HCT116 (cell line): ENCODE measurements around the gene NCAPG2. TPM values are rescaled to one million over a fixed set of nuclear protein-coding genes. Genes with fewer than 3 reads are reported as not detected.

Experiments used
- ATAC-seq: fragments of 200-7000 bp; cut with Tn5 transposase; 2 replicates; pipeline ENCODE4 v1.9.1; 2020; ENCODE audit warnings: mild to moderate bottlenecking, moderate library complexity
- BruUV-seq: library from RNA; stranded (reverse); fragments of 400-500 nt; replicated peaks from 2 replicates; lab custom pipeline; 2021; lab: Mats Ljungman, UMichigan
- CTCF ChIA-PET: fragments of 300-600 bp; sonication (Branson Sonifier 250); formaldehyde crosslinking; loops from one replicate; lab custom pipeline; 2021; ENCODE audit warnings: antibody characterized with exemption; lab: Charles Lee
- POLR2A ChIA-PET: fragments of 300-600, 350-600 bp; sonication (Branson Sonifier 250); formaldehyde crosslinking; loops from one replicate; lab custom pipeline; 2021; ENCODE audit warnings: antibody characterized with exemption; lab: Charles Lee
- RAD21 ChIA-PET, 2 experiments: fragments of 300-600 bp; sonication (Branson Sonifier 250); formaldehyde crosslinking; loops; one replicate each; lab custom pipeline; 2023; ENCODE audit warnings: low total read pairs in 2 of 2; ENCODE audit not compliant: uncharacterized antibody in 2 of 2, unreplicated experiment in 2 of 2, low non-redundant PET in 1 of 2; lab: Charles Lee
- DNase-seq: peaks from one replicate; pipeline ENCODE4 v3.0.0-alpha.2; 2010; ENCODE audit warnings: low read depth, low spot score
- H2AFZ ChIP-seq: fragments of 200-600 bp; shearing (Covaris generic), sonication (generic); 2 replicates; pipeline ENCODE4 v1.6.1; 2017; ENCODE audit warnings: low read depth, mixed run types, mixed read lengths, antibody characterized with exemption, low read length; ENCODE audit not compliant: poor library complexity, severe bottlenecking
- H3K27ac ChIP-seq: 2 replicates; pipeline ENCODE4 v1.5.1; 2012; ENCODE audit warnings: low read depth, low read length
- H3K27me3 ChIP-seq: fragments of 200-600 bp; sonication (generic); 2 replicates; pipeline ENCODE4 v1.6.1; 2016; ENCODE audit warnings: mixed run types, low read length, mixed read lengths; ENCODE audit not compliant: insufficient read depth
- H3K36me3 ChIP-seq, 2 experiments: fragments of 200-500 bp in 1 of 2; fragments of 200-600 bp in 1 of 2; sonication (Bioruptor generic) in 1 of 2; sonication (generic) in 1 of 2; 2 replicates each; pipeline versions ENCODE4 v1.5.1 to v1.6.1; 2014 to 2016; ENCODE audit warnings: low read length in 2 of 2, inconsistent platforms in 1 of 2, mixed read lengths in 1 of 2, mixed run types in 1 of 2; ENCODE audit not compliant: insufficient read depth in 2 of 2, control insufficient read depth in 1 of 2
- H3K4me1 ChIP-seq, 2 experiments: fragments of 200-600 bp in 1 of 2; sonication (generic) in 1 of 2; 2 replicates each; pipeline versions ENCODE4 v1.5.1 to v1.6.1; 2012 to 2017; ENCODE audit warnings: low read length in 2 of 2, inconsistent platforms in 1 of 2, mild to moderate bottlenecking in 1 of 2, mixed read lengths in 1 of 2, mixed run types in 1 of 2, moderate library complexity in 1 of 2; ENCODE audit not compliant: insufficient read depth in 2 of 2, control insufficient read depth in 1 of 2
- H3K4me2 ChIP-seq: fragments of 200-600 bp; sonication (generic); 2 replicates; pipeline ENCODE4 v1.6.1; 2017; ENCODE audit warnings: mixed run types, low read length, mixed read lengths
- H3K4me3 ChIP-seq, 2 experiments: fragments of 200-600 bp in 1 of 2; sonication (generic) in 1 of 2; replicated peaks in 1 of 2; 2 replicates each; pipeline ENCODE4 v1.5.1; 2011 to 2016; ENCODE audit warnings: low read length in 2 of 2, control low read depth in 1 of 2, low read depth in 1 of 2, mild to moderate bottlenecking in 1 of 2, mixed read lengths in 1 of 2, mixed run types in 1 of 2
- H3K79me2 ChIP-seq: fragments of 200-600 bp; sonication (generic); 2 replicates; pipeline ENCODE4 v1.6.1; 2017; ENCODE audit warnings: mild to moderate bottlenecking, mixed run types, low read length, moderate library complexity, mixed read lengths; ENCODE audit not compliant: insufficient read depth
- H3K9ac ChIP-seq: fragments of 200-600 bp; sonication (generic); 2 replicates; pipeline ENCODE4 v1.6.1; 2016; ENCODE audit warnings: low read length, mixed read lengths
- H3K9me2 ChIP-seq: fragments of 200-600 bp; sonication (generic), shearing (Covaris generic); 2 replicates; pipeline ENCODE4 v1.6.1; 2017; ENCODE audit warnings: mixed run types, mild to moderate bottlenecking, moderate library complexity; ENCODE audit not compliant: insufficient read depth
- H3K9me3 ChIP-seq, 2 experiments: fragments of 200-500 bp in 1 of 2; fragments of 200-600 bp in 1 of 2; sonication (Bioruptor generic) in 1 of 2; sonication (generic) in 1 of 2; 2 replicates each; pipeline ENCODE4 v1.6.1; 2014 to 2017; ENCODE audit warnings: low read length in 2 of 2, mixed read lengths in 2 of 2, inconsistent platforms in 1 of 2, low read depth in 1 of 2, mild to moderate bottlenecking in 1 of 2, mixed run types in 1 of 2, moderate library complexity in 1 of 2; ENCODE audit not compliant: control insufficient read depth in 1 of 2, insufficient read depth in 1 of 2
- H4K20me1 ChIP-seq: fragments of 200-600 bp; sonication (generic), shearing (Covaris generic); 2 replicates; pipeline ENCODE4 v1.6.1; 2017; ENCODE audit warnings: mixed run types, mild to moderate bottlenecking, moderate library complexity; ENCODE audit not compliant: insufficient read depth
- EZH2 ChIP-seq: fragments of 200-600 bp; sonication (generic); IDR thresholded peaks from 2 replicates; pipeline ENCODE4 v1.6.1; 2017; ENCODE audit warnings: antibody characterized with exemption, mixed run types
- FOSL1 ChIP-seq: IDR thresholded peaks from 2 replicates; pipeline ENCODE4 v1.6.1; 2012; ENCODE audit warnings: low read depth
- POLR2A ChIP-seq: IDR thresholded peaks from 2 replicates; pipeline ENCODE4 v1.7.0; 2011; ENCODE audit warnings: borderline replicate concordance; ENCODE audit not compliant: insufficient read depth, insufficient read length; ENCODE audit errors: extremely low read depth
- RAD21 ChIP-seq: IDR thresholded peaks from 2 replicates; pipeline ENCODE4 v1.6.1; 2012; ENCODE audit warnings: low read depth, mild to moderate bottlenecking
- SIN3A ChIP-seq: IDR thresholded peaks from 2 replicates; pipeline ENCODE4 v1.6.1; 2012; ENCODE audit warnings: low read depth
- TCF7L2 ChIP-seq: IDR thresholded peaks from 2 replicates; pipeline ENCODE4 v1.7.0; 2011; ENCODE audit warnings: borderline replicate concordance, inconsistent platforms; ENCODE audit not compliant: insufficient read depth, insufficient read length; ENCODE audit errors: extremely low read depth
- YY1 ChIP-seq: IDR thresholded peaks from 2 replicates; pipeline ENCODE4 v1.6.1; 2011; ENCODE audit warnings: low read length, low read depth, moderate library complexity, mild to moderate bottlenecking; ENCODE audit not compliant: insufficient replicate concordance; ENCODE audit errors: extremely low read depth
- intact Hi-C: fragments of 100-400 bp; cut with micrococcal nuclease; formaldehyde crosslinking; loops from 2 replicates; pipeline ENCODE4 v1.10.0; 2022
- total RNA-seq: library from RNA; stranded (reverse); gene quantifications from one replicate; pipeline ENCODE4 v1.2.1, GENCODE V29; 2021; ENCODE audit not compliant: unreplicated experiment
- TF ChIP-seq, protein P1 (sequence below), 3 experiments: fragments of 200-600 bp in 1 of 3; sonication (generic) in 1 of 3; IDR thresholded peaks in 2 of 3; conservative IDR thresholded peaks in 1 of 3; 2 replicates each; pipeline ENCODE4 v1.5.1; 2012 to 2017; ENCODE audit warnings: low read depth in 2 of 3, low read length in 2 of 3, antibody characterized with exemption in 1 of 3, borderline replicate concordance in 1 of 3, control low read depth in 1 of 3, mild to moderate bottlenecking in 1 of 3, mixed read lengths in 1 of 3, mixed run types in 1 of 3, moderate library complexity in 1 of 3; ENCODE audit not compliant: insufficient read depth in 1 of 3
- TF ChIP-seq, protein P2 (sequence below): IDR thresholded peaks from 2 replicates; pipeline ENCODE4 v1.6.1; 2011; ENCODE audit warnings: mild to moderate bottlenecking, low read length, moderate library complexity; ENCODE audit not compliant: insufficient replicate concordance; ENCODE audit errors: extremely low read depth

The NCAPG2 gene
- total RNA-seq, 1 experiment from 2014 or later: 73.1 TPM

DNA sequence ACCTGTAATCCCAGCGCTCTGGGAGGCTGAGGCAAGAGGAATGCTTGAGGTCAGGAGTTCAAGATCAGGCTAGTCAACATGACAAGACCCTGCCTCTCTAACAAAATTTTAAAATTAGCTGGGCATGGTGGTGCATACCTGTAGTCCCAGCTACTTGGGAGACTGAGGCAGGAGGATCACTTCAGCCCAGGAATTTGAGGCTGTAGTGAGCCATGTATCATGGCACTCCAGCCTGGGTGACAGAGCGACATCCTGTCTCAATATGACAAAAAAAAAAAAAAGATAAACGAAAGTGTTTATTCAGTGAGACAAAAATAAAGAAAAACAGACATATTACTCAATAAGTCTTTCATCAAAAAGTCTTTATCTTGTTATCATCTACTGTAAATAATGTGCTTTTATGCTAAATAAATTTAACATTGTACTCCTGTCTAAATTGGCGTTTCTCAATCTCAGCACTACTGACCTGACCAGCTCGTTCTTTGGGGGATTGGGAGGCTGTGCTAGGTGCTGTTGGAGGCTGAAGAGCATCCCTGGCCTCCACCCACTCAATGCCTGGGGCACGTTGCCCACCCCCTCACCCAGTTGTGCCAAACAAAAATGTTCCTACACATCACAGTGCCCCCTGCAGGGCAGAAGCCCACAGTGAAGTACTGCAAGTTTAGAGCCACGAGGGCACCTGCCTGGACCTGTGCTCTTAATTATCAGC lies 57.7 kb downstream of the NCAPG2 start:
- Histone ChIP-seq H3K9ac (no peak overlapping the region), H2AFZ (no peak overlapping the region), H3K9me3 (no peaks in the 10 kb centered on the region), H4K20me1 (no peaks in the 10 kb centered on the region), H3K4me3 (no peak overlapping the region), H3K36me3 (peaks cover 24 to 59% of the 10 kb centered on the region in 2 experiments), H3K27me3 (no peaks in the 10 kb centered on the region), H3K4me2 (no peak overlapping the region), H3K27ac (no peak overlapping the region), H3K9me2 (no peaks in the 10 kb centered on the region), H3K79me2 (peaks cover 25% of the 10 kb centered on the region), H3K4me1 (no peaks in the 10 kb centered on the region; a peak in 2 of 4 replicates)
- ChIA-PET CTCF (interaction anchor here (0.9 kb wide), 1 partner anchor 10 kb away, joined by 3 read pairs; no protein-coding TSS in a partner anchor), RAD21 (no interaction called here), POLR2A (no interaction called here)
- no TSS peak for BruUV-seq
- intact Hi-C loops: loop anchor here (2.0 to 5.0 kb wide), 2 partner anchors 150 to 204 kb away; no protein-coding TSS in a partner anchor
- 0 out of 2 replicates have a peak, but pooled peaks have one; percentile 18 for TF ChIP-seq RAD21
- no peak for TF ChIP-seq TCF7L2
- TF ChIP-seq, protein P1, sequence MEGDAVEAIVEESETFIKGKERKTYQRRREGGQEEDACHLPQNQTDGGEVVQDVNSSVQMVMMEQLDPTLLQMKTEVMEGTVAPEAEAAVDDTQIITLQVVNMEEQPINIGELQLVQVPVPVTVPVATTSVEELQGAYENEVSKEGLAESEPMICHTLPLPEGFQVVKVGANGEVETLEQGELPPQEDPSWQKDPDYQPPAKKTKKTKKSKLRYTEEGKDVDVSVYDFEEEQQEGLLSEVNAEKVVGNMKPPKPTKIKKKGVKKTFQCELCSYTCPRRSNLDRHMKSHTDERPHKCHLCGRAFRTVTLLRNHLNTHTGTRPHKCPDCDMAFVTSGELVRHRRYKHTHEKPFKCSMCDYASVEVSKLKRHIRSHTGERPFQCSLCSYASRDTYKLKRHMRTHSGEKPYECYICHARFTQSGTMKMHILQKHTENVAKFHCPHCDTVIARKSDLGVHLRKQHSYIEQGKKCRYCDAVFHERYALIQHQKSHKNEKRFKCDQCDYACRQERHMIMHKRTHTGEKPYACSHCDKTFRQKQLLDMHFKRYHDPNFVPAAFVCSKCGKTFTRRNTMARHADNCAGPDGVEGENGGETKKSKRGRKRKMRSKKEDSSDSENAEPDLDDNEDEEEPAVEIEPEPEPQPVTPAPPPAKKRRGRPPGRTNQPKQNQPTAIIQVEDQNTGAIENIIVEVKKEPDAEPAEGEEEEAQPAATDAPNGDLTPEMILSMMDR (IDR thresholded peaks at IDR 0.05 in 2 of 3, conservative IDR thresholded peaks at IDR 0.05 in 1 of 3; ENCODE audit: borderline replicate concordance in 1 of 3, insufficient read depth in 1 of 3, low read depth in 2 of 3, low read length in 2 of 3): peak; percentile 25 to 76 (median 68); a peak in 4 of 6 replicates
- DNase-seq (no peak), ATAC-seq (peak; percentile 77)

DNA sequence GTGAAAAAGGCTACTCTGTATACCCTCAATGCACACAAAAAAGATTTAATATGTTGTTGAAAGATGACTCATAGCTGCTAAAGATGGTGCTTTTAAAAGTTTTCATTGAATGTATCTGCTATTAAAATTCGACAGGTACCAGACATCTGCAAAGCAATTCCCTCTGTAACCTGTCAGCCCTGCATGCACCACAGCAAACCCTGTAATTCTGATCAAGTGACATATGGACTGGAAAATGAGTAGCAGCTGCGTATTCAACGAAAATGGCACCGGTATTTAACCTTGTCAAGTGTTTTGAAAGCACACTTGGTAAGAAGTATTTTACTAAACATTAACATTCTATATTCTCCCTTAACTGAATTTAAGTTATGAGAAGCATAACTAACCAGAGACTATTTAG lies 58.8 kb downstream of the NCAPG2 start:
- ChIA-PET POLR2A (no interaction called here), RAD21 (no interaction called here), CTCF (no interaction called here)
- intact Hi-C loops: loop anchor here (2.0 to 5.0 kb wide), 2 partner anchors 149 to 203 kb away; no protein-coding TSS in a partner anchor
- no peaks in the 10 kb centered on the region for H4K20me1 ChIP-seq
- H3K9me2 ChIP-seq: no peaks in the 10 kb centered on the region
- H3K27me3 ChIP-seq: no peaks in the 10 kb centered on the region
- no peak overlapping the region for H3K4me3 ChIP-seq
- no peaks in the 10 kb centered on the region; a peak in 2 of 4 replicates for H3K4me1 ChIP-seq
- no peak overlapping the region for H3K27ac ChIP-seq
- H3K9me3 ChIP-seq: no peaks in the 10 kb centered on the region
- no peak overlapping the region for H2AFZ ChIP-seq
- H3K9ac ChIP-seq: no peak overlapping the region
- no peak overlapping the region for H3K4me2 ChIP-seq
- DNase-seq: no peak
- H3K36me3 ChIP-seq: peaks cover 24 to 56% of the 10 kb centered on the region in 2 experiments
- ATAC-seq: no peak
- peaks cover 28% of the 10 kb centered on the region for H3K79me2 ChIP-seq
- no TSS peak for BruUV-seq
- no peak for TF ChIP-seq POLR2A
- TF ChIP-seq, protein P2, sequence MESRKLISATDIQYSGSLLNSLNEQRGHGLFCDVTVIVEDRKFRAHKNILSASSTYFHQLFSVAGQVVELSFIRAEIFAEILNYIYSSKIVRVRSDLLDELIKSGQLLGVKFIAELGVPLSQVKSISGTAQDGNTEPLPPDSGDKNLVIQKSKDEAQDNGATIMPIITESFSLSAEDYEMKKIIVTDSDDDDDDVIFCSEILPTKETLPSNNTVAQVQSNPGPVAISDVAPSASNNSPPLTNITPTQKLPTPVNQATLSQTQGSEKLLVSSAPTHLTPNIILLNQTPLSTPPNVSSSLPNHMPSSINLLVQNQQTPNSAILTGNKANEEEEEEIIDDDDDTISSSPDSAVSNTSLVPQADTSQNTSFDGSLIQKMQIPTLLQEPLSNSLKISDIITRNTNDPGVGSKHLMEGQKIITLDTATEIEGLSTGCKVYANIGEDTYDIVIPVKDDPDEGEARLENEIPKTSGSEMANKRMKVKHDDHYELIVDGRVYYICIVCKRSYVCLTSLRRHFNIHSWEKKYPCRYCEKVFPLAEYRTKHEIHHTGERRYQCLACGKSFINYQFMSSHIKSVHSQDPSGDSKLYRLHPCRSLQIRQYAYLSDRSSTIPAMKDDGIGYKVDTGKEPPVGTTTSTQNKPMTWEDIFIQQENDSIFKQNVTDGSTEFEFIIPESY: no peak
- no peak for TF ChIP-seq EZH2
- no peak for TF ChIP-seq YY1
- TF ChIP-seq FOSL1: no peak
- no peak for TF ChIP-seq TCF7L2
- no peak for TF ChIP-seq RAD21
- TF ChIP-seq SIN3A: no peak
